ENCODE measurements around the gene SPEF1.
A peak's percentile ranks its signal among the peaks of the same experiment; 100 is the strongest.

SPEF1 gene

DNA sequence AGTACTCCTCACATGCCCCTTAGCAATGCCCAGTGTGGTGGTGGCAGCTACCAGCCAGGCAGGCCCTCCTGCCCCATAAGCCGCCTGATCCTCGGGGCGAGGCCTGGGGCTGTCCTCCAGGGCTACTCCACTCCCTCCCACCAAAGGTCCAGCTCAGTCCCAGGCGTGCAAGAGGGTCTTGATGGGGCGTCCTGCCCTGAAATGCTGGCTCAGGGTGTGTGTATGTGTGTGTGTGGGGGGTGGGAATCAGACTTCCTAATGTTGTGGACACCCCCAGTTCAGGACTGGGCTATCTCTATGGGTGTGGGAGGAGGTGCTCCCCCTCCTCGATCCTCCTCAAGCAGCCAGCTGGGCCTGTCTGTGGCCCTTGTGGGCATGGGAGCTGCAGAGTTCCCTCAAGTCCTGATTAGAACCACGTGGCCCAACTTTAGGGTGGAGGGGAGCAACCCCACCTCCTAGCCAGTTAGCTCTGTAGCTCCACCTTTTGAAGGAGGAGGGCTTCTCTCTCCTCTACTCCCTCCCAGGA, 41.3 kb downstream of the SPEF1 start:
- Histone ChIP-seq H3K9me3 (ENCODE audit: control insufficient read depth in 1 of 2, low read length in 2 of 2) (no peaks in the 10 kb centered on the region), H3K9ac (ENCODE audit: low read depth in 1 of 2, low read length in 2 of 2) (no peak overlapping the region), H3K4me3 (ENCODE audit: low read depth in 1 of 2, low read length in 2 of 2) (no peak overlapping the region), H3K27ac (ENCODE audit: low read depth, low read length) (peak overlapping the region; percentile 10), H3K36me3 (ENCODE audit: control insufficient read depth in 1 of 2, insufficient read depth in 2 of 2, low read length in 2 of 2) (no peaks in the 10 kb centered on the region), H3K27me3 (ENCODE audit: control insufficient read depth in 1 of 2, insufficient read depth in 2 of 2, low read length in 2 of 2) (no peaks in the 10 kb centered on the region), H3K4me1 (ENCODE audit: control insufficient read depth in 1 of 2, insufficient read depth in 2 of 2, low read length in 2 of 2) (peaks cover 14 to 20% of the 10 kb centered on the region in 2 donors)

DNA sequence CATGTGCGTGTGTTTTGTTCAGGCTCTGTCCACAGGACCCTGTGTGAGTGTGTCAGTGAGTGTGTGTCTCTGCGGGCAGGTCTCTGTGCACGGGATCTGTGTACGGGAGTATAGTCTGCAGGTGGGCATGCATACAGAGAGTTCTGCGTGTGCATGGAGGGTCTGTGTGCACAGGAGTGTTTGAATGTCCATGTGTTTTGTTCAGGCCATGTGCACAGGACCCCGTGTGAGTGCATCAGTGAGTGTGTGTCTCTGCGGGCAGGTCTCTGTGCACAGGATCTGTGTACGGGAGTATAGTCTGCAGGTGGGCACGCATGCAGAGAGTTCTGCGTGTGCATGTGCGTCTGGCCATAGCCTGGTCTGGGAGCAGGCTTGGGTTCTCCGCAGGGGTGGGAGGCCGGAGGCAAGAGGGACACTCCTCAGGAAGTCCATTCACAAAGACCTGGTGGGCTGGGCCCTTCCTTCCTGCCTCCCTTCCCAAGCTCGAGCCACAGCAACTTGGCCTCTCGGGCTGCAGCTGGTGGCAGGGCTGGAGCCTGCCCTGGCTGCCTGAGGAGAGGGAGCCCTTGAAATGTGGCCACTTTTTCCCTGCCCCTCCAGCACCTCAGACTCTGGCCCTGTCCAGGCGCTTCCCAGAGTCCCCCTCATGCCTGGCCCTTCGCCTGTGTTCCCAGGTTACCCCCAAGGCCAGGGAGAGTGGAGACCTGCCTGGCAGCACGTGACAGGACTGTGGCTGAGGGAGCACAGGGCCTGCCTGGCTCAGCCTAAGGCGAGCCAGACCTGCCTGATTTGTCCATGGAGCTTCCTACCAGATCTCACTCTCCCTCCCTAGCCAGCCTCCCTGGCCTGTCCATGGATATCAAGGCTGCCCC, 42.0 kb downstream of the SPEF1 start:
- H3K27me3 ChIP-seq (ENCODE audit: control insufficient read depth in 1 of 2, insufficient read depth in 2 of 2, low read length in 2 of 2): no peaks in the 10 kb centered on the region

DNA sequence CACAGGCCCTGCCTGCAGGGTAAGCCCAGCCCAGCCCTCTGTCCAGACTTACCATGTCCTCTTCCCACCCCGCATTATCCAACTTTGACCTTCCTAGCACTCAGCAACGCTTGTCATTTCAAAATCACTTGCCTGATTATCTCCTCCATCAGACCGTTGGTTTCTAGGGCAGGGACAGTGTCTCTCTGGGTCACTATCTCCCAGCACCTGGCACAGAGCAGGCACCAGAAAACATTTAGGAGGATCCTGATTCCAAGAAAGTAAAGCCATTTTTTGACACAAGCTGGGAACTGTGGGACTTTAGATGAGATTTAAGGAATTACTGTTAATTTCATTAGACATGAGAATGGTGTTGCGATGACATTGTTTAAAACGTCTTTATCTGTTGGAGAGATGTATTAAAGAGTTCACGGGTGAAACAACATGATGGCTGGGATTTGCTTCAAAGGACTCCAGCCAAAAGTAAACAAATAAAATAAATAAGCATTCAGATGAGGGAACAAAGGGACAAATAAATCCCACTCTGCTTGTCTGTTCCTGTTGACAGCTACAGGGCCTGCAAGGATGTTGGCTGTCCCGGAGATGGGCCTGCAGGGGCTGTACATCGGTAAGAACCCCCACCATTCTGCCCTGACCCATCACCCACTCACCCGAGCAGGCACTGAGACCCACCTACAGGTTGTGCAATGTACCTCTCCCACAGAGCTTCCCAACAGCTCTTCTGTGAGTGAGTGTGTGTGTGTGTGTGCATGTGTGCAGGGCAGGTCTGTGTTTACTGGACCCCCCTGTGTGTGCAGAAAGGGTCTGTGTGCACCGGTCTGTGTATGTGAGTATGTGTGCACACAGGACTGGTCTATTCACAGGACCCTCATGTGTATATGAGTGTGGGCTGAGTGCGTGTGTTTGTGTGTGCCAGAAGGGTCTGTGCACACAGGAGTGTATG, 42.9 kb downstream of the SPEF1 start:
- Histone ChIP-seq H3K27ac (ENCODE audit: low read depth, low read length) (no peak overlapping the region), H3K36me3 (ENCODE audit: control insufficient read depth in 1 of 2, insufficient read depth in 2 of 2, low read length in 2 of 2) (no peaks in the 10 kb centered on the region), H3K4me3 (ENCODE audit: low read depth in 1 of 2, low read length in 2 of 2) (no peak overlapping the region), H3K9ac (ENCODE audit: low read depth in 1 of 2, low read length in 2 of 2) (no peak overlapping the region), H3K27me3 (ENCODE audit: control insufficient read depth in 1 of 2, insufficient read depth in 2 of 2, low read length in 2 of 2) (peaks cover under 1% of the 10 kb centered on the region in 2 donors), H3K9me3 (ENCODE audit: control insufficient read depth in 1 of 2, low read length in 2 of 2) (no peaks in the 10 kb centered on the region), H3K4me1 (ENCODE audit: control insufficient read depth in 1 of 2, insufficient read depth in 2 of 2, low read length in 2 of 2) (peaks cover 23 to 26% of the 10 kb centered on the region in 2 donors)

More for the DNA sequence above, 42.0 kb downstream of the SPEF1 start:
- H3K36me3 ChIP-seq (ENCODE audit: control insufficient read depth in 1 of 2, insufficient read depth in 2 of 2, low read length in 2 of 2): no peaks in the 10 kb centered on the region
- H3K27ac ChIP-seq (ENCODE audit: low read depth, low read length): peak overlapping the region; percentile 10
- H3K4me3 ChIP-seq (ENCODE audit: low read depth in 1 of 2, low read length in 2 of 2): no peak overlapping the region
- peaks cover 20% of the 10 kb centered on the region in 2 donors for H3K4me1 ChIP-seq (ENCODE audit: control insufficient read depth in 1 of 2, insufficient read depth in 2 of 2, low read length in 2 of 2)
- H3K9ac ChIP-seq (ENCODE audit: low read depth in 1 of 2, low read length in 2 of 2): no peak overlapping the region
- no peaks in the 10 kb centered on the region for H3K9me3 ChIP-seq (ENCODE audit: control insufficient read depth in 1 of 2, low read length in 2 of 2)

DNA sequence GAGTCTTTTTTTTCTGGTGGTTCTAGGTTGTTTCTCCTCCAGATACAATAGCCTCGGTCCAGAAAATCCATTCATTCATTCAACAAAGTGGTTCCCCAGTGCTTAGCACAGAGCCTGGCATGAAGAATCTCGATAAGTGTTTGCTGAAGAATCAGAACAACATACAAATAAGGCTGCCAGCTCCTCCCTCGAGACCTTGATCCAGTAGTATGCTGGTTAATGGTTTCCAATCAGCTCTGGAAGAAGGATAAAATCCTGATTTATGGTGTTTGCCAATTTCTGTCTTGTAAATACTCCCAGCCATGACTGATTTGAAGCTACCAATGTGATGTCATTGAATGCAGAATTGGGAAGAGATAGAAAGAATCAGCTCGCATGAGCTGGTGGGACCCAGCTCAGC, 45.5 kb downstream of the SPEF1 start:
- Histone ChIP-seq H3K4me3 (ENCODE audit: low read depth in 1 of 2, low read length in 2 of 2) (no peak overlapping the region), H3K9me3 (ENCODE audit: control insufficient read depth in 1 of 2, low read length in 2 of 2) (no peaks in the 10 kb centered on the region), H3K36me3 (ENCODE audit: control insufficient read depth in 1 of 2, insufficient read depth in 2 of 2, low read length in 2 of 2) (no peaks in the 10 kb centered on the region), H3K27me3 (ENCODE audit: control insufficient read depth in 1 of 2, insufficient read depth in 2 of 2, low read length in 2 of 2) (peaks cover 14 to 17% of the 10 kb centered on the region in 2 donors), H3K9ac (ENCODE audit: low read depth in 1 of 2, low read length in 2 of 2) (no peak overlapping the region), H3K4me1 (ENCODE audit: control insufficient read depth in 1 of 2, insufficient read depth in 2 of 2, low read length in 2 of 2) (peaks cover 23 to 26% of the 10 kb centered on the region in 2 donors), H3K27ac (ENCODE audit: low read depth, low read length) (no peak overlapping the region)

DNA sequence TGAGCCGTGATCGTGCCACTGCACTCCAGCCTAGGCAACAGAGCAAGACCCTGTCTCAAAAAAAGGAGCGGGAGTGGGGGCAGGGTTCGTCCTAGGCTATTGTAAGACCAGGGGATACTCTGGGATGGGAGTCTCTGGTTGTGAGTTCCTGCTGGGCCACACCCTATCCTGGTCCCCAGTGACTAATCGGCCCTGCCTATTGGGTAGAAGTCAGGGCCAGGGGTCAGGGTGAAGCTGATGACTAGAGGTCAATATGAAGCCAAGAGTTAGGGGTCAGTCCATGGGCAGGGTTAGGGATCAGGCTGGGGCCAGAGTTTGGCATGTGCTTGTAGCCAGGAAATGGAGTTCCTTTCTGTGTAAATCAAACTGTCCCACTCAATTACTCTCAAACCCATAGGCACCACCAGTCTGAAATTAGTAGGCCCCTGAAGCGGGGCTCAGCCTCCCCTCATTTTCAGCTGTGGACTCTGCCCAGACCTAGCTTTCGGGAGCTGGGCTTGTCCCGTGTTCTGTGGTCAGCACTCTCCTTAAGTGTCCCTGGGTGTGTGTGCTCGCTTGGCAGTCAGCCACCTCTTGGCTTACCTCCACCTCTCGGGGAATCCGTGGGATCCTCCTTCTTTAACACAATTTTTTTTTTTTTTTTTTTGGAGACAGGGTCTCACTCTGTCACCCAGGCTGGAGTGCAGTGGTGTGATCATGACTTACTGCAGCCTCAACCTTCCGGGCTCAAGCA, 47.0 kb downstream of the SPEF1 start:
- no peak overlapping the region for H3K4me3 ChIP-seq (ENCODE audit: low read depth in 1 of 2, low read length in 2 of 2)
- H3K27ac ChIP-seq (ENCODE audit: low read depth, low read length): no peak overlapping the region
- peaks cover 23 to 26% of the 10 kb centered on the region in 2 donors for H3K4me1 ChIP-seq (ENCODE audit: control insufficient read depth in 1 of 2, insufficient read depth in 2 of 2, low read length in 2 of 2)
- H3K36me3 ChIP-seq (ENCODE audit: control insufficient read depth in 1 of 2, insufficient read depth in 2 of 2, low read length in 2 of 2): no peaks in the 10 kb centered on the region
- H3K9me3 ChIP-seq (ENCODE audit: control insufficient read depth in 1 of 2, low read length in 2 of 2): no peaks in the 10 kb centered on the region
- no peak overlapping the region for H3K9ac ChIP-seq (ENCODE audit: low read depth in 1 of 2, low read length in 2 of 2)
- H3K27me3 ChIP-seq (ENCODE audit: control insufficient read depth in 1 of 2, insufficient read depth in 2 of 2, low read length in 2 of 2): peaks cover 15 to 17% of the 10 kb centered on the region in 2 donors

DNA sequence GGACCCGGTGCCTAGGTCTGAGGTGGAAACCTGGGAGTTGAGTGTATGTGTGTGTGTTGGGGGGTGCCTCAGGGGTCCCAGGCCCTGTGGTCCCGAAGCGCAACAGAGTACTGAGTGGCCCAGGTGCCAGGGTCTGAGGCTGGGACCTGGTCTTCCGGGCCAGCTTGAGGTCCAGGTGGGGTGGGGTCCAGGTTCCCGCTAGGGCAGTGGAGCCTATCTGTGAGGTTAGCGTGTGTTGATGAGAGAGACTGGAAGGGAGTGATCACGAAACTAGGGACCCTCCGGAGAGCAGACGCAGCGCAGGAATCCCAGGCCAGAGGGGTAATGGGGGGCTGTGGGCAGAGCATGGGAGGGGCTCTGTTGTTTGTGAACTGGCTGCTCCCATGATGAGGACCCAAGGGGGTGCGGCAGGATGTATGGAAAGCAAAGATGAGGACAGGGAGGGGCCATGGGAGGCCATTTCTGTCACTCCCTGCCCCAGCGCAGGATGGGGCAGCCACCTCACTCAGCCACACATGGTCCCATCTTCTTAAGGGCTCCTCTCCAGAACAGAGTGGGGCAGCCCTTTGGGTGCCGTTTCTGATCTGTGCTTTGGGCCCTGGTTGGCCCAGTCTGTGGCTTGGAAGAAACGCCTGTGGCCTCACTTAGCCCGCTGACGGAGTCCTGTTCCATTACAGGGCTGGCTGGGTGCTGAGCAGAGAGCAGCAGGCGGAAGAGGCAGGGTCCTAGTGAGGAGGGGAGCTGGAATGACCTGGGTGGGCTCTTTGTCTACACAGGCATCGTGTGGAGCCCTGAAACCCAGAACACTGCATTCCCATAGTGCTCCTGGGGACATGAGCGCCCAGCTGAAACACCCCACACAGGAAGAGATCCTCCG, 47.9 kb downstream of the SPEF1 start:
- Histone ChIP-seq H3K9ac (ENCODE audit: low read depth in 1 of 2, low read length in 2 of 2) (no peak overlapping the region), H3K27ac (ENCODE audit: low read depth, low read length) (no peak overlapping the region)

DNA sequence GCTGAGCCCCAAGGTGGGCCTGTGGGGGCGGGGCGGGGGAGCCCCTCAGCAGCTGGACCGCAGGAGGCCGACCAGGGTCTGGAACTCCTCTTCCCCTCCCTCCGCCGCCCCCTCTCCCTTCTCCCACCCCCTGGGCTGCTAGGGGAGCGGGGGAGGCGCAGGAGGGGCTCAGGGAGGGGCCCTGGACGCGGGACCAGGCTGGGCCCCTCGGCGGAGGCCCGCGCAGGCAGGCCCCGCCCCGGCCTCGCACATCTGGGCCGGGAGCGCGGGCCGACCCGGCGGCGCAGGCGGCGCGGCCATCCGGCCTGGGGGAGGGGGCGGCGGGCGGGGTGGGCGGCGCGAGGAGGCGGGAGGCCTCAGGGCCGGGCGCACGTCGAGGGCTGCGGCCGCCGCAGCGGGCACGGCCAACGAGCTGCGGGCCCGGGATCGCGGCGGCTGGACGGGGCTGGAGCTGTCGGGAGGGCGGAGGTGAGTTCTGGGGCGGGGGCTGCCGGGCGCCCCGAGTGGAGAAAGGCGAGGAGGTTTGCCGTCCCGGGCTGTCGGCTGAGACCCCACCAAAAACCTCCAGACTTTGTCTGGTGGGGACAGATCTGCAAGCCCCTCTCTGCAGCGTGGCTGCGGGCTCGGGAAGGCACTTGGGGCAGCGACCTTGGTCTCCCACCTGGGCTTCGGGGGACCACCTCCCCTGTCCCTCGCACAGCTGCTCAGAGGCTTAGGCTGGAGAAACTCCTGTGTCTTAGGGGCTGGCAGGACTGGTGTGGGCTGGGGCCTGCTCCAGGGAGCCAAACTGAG, 48.7 kb downstream of the SPEF1 start, which contains the start of gene HSPA12B:
TSS of gene HSPA12B (plus strand) at position 359 of the 792 bp plus-strand sequence. CDS start 5,990 bp downstream, outside the sequence.
- no peak within 1 kb of the TSS for H3K9ac ChIP-seq (ENCODE audit: low read depth in 1 of 2, low read length in 2 of 2)

More for the DNA sequence above, 47.9 kb downstream of the SPEF1 start:
- H3K4me3 ChIP-seq (ENCODE audit: low read depth in 1 of 2, low read length in 2 of 2): no peak overlapping the region
- no peaks in the 10 kb centered on the region for H3K9me3 ChIP-seq (ENCODE audit: control insufficient read depth in 1 of 2, low read length in 2 of 2)
- H3K4me1 ChIP-seq (ENCODE audit: control insufficient read depth in 1 of 2, insufficient read depth in 2 of 2, low read length in 2 of 2): peaks cover 22 to 23% of the 10 kb centered on the region in 2 donors
- H3K27me3 ChIP-seq (ENCODE audit: control insufficient read depth in 1 of 2, insufficient read depth in 2 of 2, low read length in 2 of 2): peaks cover 15 to 18% of the 10 kb centered on the region in 2 donors
- H3K36me3 ChIP-seq (ENCODE audit: control insufficient read depth in 1 of 2, insufficient read depth in 2 of 2, low read length in 2 of 2): no peaks in the 10 kb centered on the region

DNA sequence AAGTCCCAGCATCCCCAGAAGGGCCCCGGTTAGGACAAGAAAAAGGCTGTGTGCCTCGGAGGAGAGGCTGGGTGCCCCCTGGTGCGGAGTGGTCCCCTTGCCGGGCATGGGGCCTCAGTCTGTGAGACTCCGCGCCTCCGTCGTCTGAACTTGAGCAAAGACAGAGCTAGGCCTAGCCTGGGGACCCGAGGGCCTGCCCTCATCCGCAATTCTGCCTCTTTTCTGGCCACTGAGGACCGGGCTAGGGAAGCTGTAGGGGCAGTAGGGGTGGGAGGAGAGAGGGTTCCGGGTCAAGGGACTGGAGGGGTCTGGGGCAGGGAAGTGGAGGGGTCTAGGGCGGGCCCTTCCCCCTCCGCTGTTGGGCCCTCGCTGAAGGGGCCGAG, 49.3 kb downstream of the SPEF1 start:
- H3K9me3 ChIP-seq (ENCODE audit: control insufficient read depth in 1 of 2, low read length in 2 of 2): no peaks in the 10 kb centered on the region
- no peak overlapping the region for H3K4me3 ChIP-seq (ENCODE audit: low read depth in 1 of 2, low read length in 2 of 2)
- H3K27ac ChIP-seq (ENCODE audit: low read depth, low read length): no peak overlapping the region
- H3K4me1 ChIP-seq (ENCODE audit: control insufficient read depth in 1 of 2, insufficient read depth in 2 of 2, low read length in 2 of 2): peaks cover 22 to 23% of the 10 kb centered on the region in 2 donors
- no peaks in the 10 kb centered on the region for H3K36me3 ChIP-seq (ENCODE audit: control insufficient read depth in 1 of 2, insufficient read depth in 2 of 2, low read length in 2 of 2)
- H3K27me3 ChIP-seq (ENCODE audit: control insufficient read depth in 1 of 2, insufficient read depth in 2 of 2, low read length in 2 of 2): peaks cover 15 to 22% of the 10 kb centered on the region in 2 donors
- no peak overlapping the region for H3K9ac ChIP-seq (ENCODE audit: low read depth in 1 of 2, low read length in 2 of 2)

More for the DNA sequence above, 48.7 kb downstream of the SPEF1 start, which contains the start of gene HSPA12B:
- Histone ChIP-seq H3K27me3 (ENCODE audit: control insufficient read depth in 1 of 2, insufficient read depth in 2 of 2, low read length in 2 of 2) (peaks cover 15 to 22% of the 10 kb centered on the region in 2 donors), H3K4me3 (ENCODE audit: low read depth in 1 of 2, low read length in 2 of 2) (no peak within 1 kb of the TSS), H3K4me1 (ENCODE audit: control insufficient read depth in 1 of 2, insufficient read depth in 2 of 2, low read length in 2 of 2) (peaks cover 22 to 23% of the 10 kb centered on the region in 2 donors), H3K36me3 (ENCODE audit: control insufficient read depth in 1 of 2, insufficient read depth in 2 of 2, low read length in 2 of 2) (no peaks in the 10 kb centered on the region), H3K9me3 (ENCODE audit: control insufficient read depth in 1 of 2, low read length in 2 of 2) (no peaks in the 10 kb centered on the region), H3K27ac (ENCODE audit: low read depth, low read length) (no peak within 1 kb of the TSS)

Data from duodenal mucosa (tissue), 2 donors.